HepG2 (cell line): ENCODE data around the gene TPD52L2. TPM values are rescaled to one million over a fixed set of nuclear protein-coding genes. Genes with fewer than 3 reads are reported as not detected.

Experiments used
- BRCA1 ChIP-seq: sonication (generic); formaldehyde crosslinking; IDR thresholded peaks from 2 replicates; pipeline ENCODE4 v1.4.0; 2020; ENCODE audit warnings: missing genetic modification reagents
- ERF ChIP-seq: IDR thresholded peaks from 2 replicates; pipeline ENCODE4 v1.6.1; 2018; ENCODE audit warnings: missing biosample characterization, missing genetic modification reagents
- GATA4 ChIP-seq: sonication (generic); IDR thresholded peaks from 2 replicates; pipeline ENCODE4 v1.6.1; 2016; ENCODE audit warnings: antibody characterized with exemption, low read depth, borderline replicate concordance
- IRX3 ChIP-seq: sonication (generic); formaldehyde crosslinking; IDR thresholded peaks from 2 replicates; pipeline ENCODE4 v1.8.1; 2023; ENCODE audit warnings: mild to moderate bottlenecking, low read depth, missing genetic modification reagents, borderline replicate concordance
- NFKB2 ChIP-seq: sonication (generic); formaldehyde crosslinking; IDR thresholded peaks from 2 replicates; pipeline ENCODE4 v1.4.0; 2020; ENCODE audit warnings: missing genetic modification reagents, borderline replicate concordance
- NR2F6 ChIP-seq, 2 experiments: IDR thresholded peaks; 2 replicates each; pipeline ENCODE4 v1.6.1; 2016; ENCODE audit warnings: antibody characterized with exemption in 1 of 2, mild to moderate bottlenecking in 1 of 2
- PHF20 ChIP-seq: sonication (generic); formaldehyde crosslinking; IDR thresholded peaks from 2 replicates; pipeline ENCODE4 v1.5.0; 2020; ENCODE audit warnings: mild to moderate bottlenecking, missing genetic modification reagents
- RXRA ChIP-seq: sonication (generic); formaldehyde crosslinking; IDR thresholded peaks from 2 replicates; pipeline ENCODE4 v1.5.1; 2020; ENCODE audit warnings: missing genetic modification reagents
- SIN3A ChIP-seq: IDR thresholded peaks from 2 replicates; pipeline ENCODE4 v1.6.1; 2011; ENCODE audit warnings: low read depth, mild to moderate bottlenecking, control low read depth, low read length, borderline replicate concordance
- STAG1 ChIP-seq: sonication (generic); formaldehyde crosslinking; IDR thresholded peaks from 2 replicates; pipeline ENCODE4 v1.4.0; 2020; ENCODE audit warnings: missing genetic modification reagents
- STAT5B ChIP-seq: sonication (generic); formaldehyde crosslinking; IDR thresholded peaks from 2 replicates; pipeline ENCODE4 v1.4.0; 2020; ENCODE audit warnings: missing genetic modification reagents
- ZNF737 ChIP-seq: sonication (generic); formaldehyde crosslinking; IDR thresholded peaks from 2 replicates; pipeline ENCODE4 v1.5.0; 2020; ENCODE audit warnings: missing genetic modification reagents, mild to moderate bottlenecking, borderline replicate concordance
- polyA plus RNA-seq, 8 experiments: library from polyadenylated mRNA; depleted of rRNA in 3 of 8; stranded (reverse) in 7 of 8; unstranded in 1 of 8; fragments of >200 nt; fragmentation: Illumina TruSeq in 4 of 8; extraction: Trizol in 4 of 8; gene quantifications; 2 replicates each; pipeline versions ENCODE4 v1.2.1 to v1.2.3, GENCODE V29; 2011 to 2016; ENCODE audit warnings: low read depth in 4 of 8, missing spikeins in 1 of 8, mixed read lengths in 1 of 8; ENCODE audit not compliant: insufficient read depth in 1 of 8
- total RNA-seq, 5 experiments: library from RNA; depleted of rRNA; stranded (reverse); fragments of >200 nt; fragmentation: Illumina TruSeq; extraction: Trizol; gene quantifications; 2 replicates each; pipeline ENCODE4 v1.2.3, GENCODE V29; 2016; ENCODE audit warnings: low read depth in 1 of 5
- TF ChIP-seq, protein P1 (sequence below): sonication (generic); formaldehyde crosslinking; IDR thresholded peaks from one replicate; pipeline ENCODE4 v1.5.1; 2020; ENCODE audit warnings: mild to moderate bottlenecking, missing genetic modification reagents; ENCODE audit errors: not compliant biosample characterization
- TF ChIP-seq, protein P2 (sequence below): sonication (generic); formaldehyde crosslinking; IDR thresholded peaks from 2 replicates; pipeline ENCODE4 v1.8.1; 2023; ENCODE audit warnings: missing genetic modification reagents, inconsistent platforms, borderline replicate concordance
- TF ChIP-seq, protein P3 (sequence below): sonication (generic); formaldehyde crosslinking; IDR thresholded peaks from 2 replicates; pipeline ENCODE4 v1.5.0; 2020; ENCODE audit warnings: missing genetic modification reagents
- TF ChIP-seq, protein P4 (sequence below): sonication (generic); formaldehyde crosslinking; IDR thresholded peaks from 2 replicates; pipeline ENCODE4 v1.8.1; 2023; ENCODE audit warnings: mild to moderate bottlenecking, inconsistent platforms, moderate library complexity, missing genetic modification reagents, borderline replicate concordance

The TPD52L2 gene
- total and polyA plus RNA-seq, 2 of the 13 experiments (the other 11 are each of a cell fraction or from before 2014, with no cell fraction given), result 156 to 184 TPM

DNA sequence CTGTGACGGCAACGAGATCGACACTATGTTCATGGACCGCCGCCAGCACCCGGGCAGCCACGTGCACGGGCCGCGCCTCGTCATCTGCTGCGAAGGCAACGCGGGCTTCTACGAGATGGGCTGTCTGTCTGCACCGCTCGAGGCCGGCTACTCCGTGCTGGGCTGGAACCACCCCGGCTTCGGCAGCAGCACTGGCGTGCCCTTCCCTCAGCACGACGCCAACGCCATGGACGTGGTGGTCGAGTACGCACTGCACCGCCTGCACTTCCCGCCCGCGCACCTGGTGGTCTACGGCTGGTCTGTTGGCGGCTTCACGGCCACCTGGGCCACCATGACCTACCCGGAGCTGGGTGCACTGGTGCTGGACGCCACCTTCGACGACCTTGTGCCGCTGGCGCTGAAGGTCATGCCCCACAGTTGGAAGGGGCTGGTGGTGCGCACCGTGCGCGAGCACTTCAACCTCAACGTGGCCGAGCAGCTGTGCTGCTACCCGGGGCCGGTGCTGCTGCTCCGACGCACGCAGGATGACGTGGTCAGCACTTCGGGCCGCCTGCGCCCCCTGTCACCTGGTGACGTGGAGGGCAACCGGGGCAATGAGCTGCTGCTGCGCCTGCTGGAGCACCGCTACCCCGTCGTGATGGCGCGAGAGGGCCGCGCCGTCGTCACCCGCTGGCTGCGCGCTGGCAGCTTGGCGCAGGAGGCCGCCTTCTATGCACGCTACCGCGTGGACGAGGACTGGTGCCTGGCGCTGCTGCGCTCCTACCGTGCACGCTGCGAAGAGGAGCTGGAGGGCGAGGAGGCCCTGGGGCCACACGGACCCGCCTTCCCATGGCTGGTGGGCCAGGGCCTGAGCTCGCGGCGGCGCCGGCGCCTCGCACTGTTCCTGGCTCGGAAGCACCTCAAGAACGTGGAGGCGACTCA lies 2.8 kb upstream of the TPD52L2 start (continued):
- TF ChIP-seq, protein P1, sequence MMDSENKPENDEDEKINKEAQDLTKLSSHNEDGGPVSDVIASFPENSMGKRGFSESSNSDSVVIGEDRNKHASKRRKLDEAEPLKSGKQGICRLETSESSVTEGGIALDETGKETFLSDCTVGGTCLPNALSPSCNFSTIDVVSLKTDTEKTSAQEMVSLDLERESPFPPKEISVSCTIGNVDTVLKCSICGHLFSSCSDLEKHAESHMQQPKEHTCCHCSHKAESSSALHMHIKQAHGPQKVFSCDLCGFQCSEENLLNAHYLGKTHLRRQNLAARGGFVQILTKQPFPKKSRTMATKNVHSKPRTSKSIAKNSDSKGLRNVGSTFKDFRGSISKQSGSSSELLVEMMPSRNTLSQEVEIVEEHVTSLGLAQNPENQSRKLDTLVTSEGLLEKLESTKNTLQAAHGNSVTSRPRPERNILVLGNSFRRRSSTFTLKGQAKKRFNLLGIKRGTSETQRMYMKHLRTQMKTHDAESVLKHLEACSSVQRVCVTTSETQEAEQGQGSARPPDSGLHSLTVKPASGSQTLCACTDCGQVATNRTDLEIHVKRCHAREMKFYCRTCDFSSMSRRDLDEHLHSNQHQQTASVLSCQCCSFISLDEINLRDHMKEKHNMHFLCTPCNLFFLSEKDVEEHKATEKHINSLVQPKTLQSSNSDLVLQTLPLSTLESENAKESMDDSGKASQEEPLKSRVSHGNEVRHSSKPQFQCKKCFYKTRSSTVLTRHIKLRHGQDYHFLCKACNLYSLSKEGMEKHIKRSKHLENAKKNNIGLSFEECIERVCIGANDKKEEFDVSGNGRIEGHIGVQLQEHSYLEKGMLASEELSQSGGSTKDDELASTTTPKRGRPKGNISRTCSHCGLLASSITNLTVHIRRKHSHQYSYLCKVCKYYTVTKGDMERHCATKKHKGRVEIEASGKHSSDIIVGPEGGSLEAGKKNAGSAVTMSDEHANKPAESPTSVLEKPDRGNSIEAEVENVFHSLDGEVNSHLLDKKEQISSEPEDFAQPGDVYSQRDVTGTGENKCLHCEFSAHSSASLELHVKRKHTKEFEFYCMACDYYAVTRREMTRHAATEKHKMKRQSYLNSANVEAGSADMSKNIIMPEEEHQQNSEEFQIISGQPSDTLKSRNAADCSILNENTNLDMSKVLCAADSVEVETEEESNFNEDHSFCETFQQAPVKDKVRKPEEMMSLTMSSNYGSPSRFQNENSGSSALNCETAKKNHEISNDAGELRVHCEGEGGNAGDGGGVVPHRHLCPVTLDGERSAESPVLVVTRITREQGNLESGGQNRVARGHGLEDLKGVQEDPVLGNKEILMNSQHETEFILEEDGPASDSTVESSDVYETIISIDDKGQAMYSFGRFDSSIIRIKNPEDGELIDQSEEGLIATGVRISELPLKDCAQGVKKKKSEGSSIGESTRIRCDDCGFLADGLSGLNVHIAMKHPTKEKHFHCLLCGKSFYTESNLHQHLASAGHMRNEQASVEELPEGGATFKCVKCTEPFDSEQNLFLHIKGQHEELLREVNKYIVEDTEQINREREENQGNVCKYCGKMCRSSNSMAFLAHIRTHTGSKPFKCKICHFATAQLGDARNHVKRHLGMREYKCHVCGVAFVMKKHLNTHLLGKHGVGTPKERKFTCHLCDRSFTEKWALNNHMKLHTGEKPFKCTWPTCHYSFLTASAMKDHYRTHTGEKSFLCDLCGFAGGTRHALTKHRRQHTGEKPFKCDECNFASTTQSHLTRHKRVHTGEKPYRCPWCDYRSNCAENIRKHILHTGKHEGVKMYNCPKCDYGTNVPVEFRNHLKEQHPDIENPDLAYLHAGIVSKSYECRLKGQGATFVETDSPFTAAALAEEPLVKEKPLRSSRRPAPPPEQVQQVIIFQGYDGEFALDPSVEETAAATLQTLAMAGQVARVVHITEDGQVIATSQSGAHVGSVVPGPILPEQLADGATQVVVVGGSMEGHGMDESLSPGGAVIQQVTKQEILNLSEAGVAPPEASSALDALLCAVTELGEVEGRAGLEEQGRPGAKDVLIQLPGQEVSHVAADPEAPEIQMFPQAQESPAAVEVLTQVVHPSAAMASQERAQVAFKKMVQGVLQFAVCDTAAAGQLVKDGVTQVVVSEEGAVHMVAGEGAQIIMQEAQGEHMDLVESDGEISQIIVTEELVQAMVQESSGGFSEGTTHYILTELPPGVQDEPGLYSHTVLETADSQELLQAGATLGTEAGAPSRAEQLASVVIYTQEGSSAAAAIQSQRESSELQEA (CRISPR knock-in tag), result no peak
- TF ChIP-seq, protein P2, sequence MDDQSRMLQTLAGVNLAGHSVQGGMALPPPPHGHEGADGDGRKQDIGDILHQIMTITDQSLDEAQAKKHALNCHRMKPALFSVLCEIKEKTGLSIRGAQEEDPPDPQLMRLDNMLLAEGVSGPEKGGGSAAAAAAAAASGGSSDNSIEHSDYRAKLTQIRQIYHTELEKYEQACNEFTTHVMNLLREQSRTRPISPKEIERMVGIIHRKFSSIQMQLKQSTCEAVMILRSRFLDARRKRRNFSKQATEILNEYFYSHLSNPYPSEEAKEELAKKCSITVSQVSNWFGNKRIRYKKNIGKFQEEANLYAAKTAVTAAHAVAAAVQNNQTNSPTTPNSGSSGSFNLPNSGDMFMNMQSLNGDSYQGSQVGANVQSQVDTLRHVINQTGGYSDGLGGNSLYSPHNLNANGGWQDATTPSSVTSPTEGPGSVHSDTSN (CRISPR knock-in tag), result no peak
- TF ChIP-seq ERF (CRISPR knock-in tag) (no peak), SIN3A (no peak), NR2F6 (IDR thresholded peaks at IDR 0.05) (no peak), NR2F6 (CRISPR knock-in tag; IDR thresholded peaks at IDR 0.05) (no peak), PHF20 (CRISPR knock-in tag) (no peak), STAG1 (no peak), GATA4 (no peak), IRX3 (CRISPR knock-in tag) (no peak), RXRA (peak; percentile 11; the same call in 1 of the 2 replicates), NFKB2 (CRISPR knock-in tag) (peak; percentile 27; the same call in 1 of the 2 replicates), BRCA1 (CRISPR knock-in tag) (no peak), STAT5B (CRISPR knock-in tag) (no peak), ZNF737 (CRISPR knock-in tag) (0 out of 2 replicates have a peak, but pooled peaks have one; percentile 6)
- TF ChIP-seq, protein P3, sequence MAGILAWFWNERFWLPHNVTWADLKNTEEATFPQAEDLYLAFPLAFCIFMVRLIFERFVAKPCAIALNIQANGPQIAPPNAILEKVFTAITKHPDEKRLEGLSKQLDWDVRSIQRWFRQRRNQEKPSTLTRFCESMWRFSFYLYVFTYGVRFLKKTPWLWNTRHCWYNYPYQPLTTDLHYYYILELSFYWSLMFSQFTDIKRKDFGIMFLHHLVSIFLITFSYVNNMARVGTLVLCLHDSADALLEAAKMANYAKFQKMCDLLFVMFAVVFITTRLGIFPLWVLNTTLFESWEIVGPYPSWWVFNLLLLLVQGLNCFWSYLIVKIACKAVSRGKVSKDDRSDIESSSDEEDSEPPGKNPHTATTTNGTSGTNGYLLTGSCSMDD (CRISPR knock-in tag), result no peak
- TF ChIP-seq, protein P4, sequence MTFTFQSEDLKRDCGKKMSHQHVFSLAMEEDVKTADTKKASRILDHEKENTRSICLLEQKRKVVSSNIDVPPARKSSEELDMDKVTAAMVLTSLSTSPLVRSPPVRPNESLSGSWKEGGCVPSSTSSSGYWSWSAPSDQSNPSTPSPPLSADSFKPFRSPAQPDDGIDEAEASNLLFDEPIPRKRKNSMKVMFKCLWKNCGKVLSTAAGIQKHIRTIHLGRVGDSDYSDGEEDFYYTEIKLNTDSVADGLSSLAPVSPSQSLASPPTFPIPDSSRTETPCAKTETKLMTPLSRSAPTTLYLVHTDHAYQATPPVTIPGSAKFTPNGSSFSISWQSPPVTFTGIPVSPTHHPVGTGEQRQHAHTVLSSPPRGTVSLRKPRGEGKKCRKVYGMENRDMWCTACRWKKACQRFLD (CRISPR knock-in tag), result no peak
